Liver (tissue), 9 donors: ENCODE results near the gene HNRNPM. TPM values are rescaled to one million over a fixed set of nuclear protein-coding genes. Genes with fewer than 3 reads are reported as not detected.

Source experiments
- DNase-seq: peaks from one replicate; pipeline ENCODE4 v3.0.0-alpha.2; 2017; ENCODE audit warnings: low spot score
- H3K27ac ChIP-seq, 2 donors: one replicate each; pipeline ENCODE4 v1.7.0; 2013; ENCODE audit warnings: inconsistent platforms in 2 of 2, low read length in 2 of 2, control low read depth in 1 of 2, low read depth in 1 of 2, mild to moderate bottlenecking in 1 of 2
- H3K27me3 ChIP-seq, 4 donors: one replicate each; pipeline versions ENCODE4 v1.6.1 to v1.7.0; 2013; ENCODE audit warnings: low read length in 3 of 4, inconsistent platforms in 1 of 4, mild to moderate bottlenecking in 1 of 4, moderate library complexity in 1 of 4; ENCODE audit not compliant: control insufficient read depth in 4 of 4, insufficient read depth in 4 of 4
- H3K36me3 ChIP-seq, 4 donors: one replicate each; pipeline versions ENCODE4 v1.6.1 to v1.7.0; 2013; ENCODE audit warnings: low read length in 3 of 4, mild to moderate bottlenecking in 3 of 4, low read depth in 1 of 4, moderate library complexity in 1 of 4; ENCODE audit not compliant: control insufficient read depth in 4 of 4, insufficient read depth in 3 of 4
- H3K4me1 ChIP-seq, 4 donors: one replicate each; pipeline versions ENCODE4 v1.6.1 to v1.7.0; 2013; ENCODE audit warnings: low read length in 3 of 4, mild to moderate bottlenecking in 3 of 4, moderate library complexity in 1 of 4; ENCODE audit not compliant: control insufficient read depth in 4 of 4, insufficient read depth in 4 of 4
- H3K4me3 ChIP-seq, 3 donors: one replicate each; pipeline versions ENCODE4 v1.6.1 to v1.7.0; 2013; ENCODE audit warnings: low read length in 3 of 3, control low read depth in 1 of 3, low read depth in 1 of 3, mild to moderate bottlenecking in 1 of 3
- H3K9ac ChIP-seq, 2 donors: one replicate each; pipeline ENCODE4 v1.7.0; 2013; ENCODE audit warnings: low read length in 2 of 2, mild to moderate bottlenecking in 2 of 2, moderate library complexity in 2 of 2, control low read depth in 1 of 2, low read depth in 1 of 2
- H3K9me3 ChIP-seq, 4 donors: one replicate each; pipeline versions ENCODE4 v1.6.1 to v1.7.0; 2013; ENCODE audit warnings: low read length in 3 of 4; ENCODE audit not compliant: control insufficient read depth in 4 of 4
- CTCF ChIP-seq: fragments of 150-350 bp; IDR thresholded peaks from 2 replicates; pipeline ENCODE4 v1.5.1; 2017; ENCODE audit warnings: improper control_type of control experiment, low read depth, low read length; ENCODE audit not compliant: missing input control
- EGR1 ChIP-seq, 2 donors: IDR thresholded peaks; 2 replicates each; pipeline ENCODE4 v1.6.1; 2016 to 2018; ENCODE audit warnings: antibody characterized with exemption in 2 of 2, low read depth in 2 of 2
- FOXA1 ChIP-seq: IDR thresholded peaks from 2 replicates; pipeline ENCODE4 v1.6.1; 2016; ENCODE audit warnings: antibody characterized with exemption
- FOXA2 ChIP-seq: IDR thresholded peaks from 2 replicates; pipeline ENCODE4 v1.6.1; 2016; ENCODE audit warnings: antibody characterized with exemption
- GABPA ChIP-seq, 2 donors: IDR thresholded peaks in 1 of 2; conservative IDR thresholded peaks in 1 of 2; 2 replicates each; pipeline ENCODE4 v1.6.1; 2016; ENCODE audit warnings: antibody characterized with exemption in 2 of 2, mild to moderate bottlenecking in 1 of 2, moderate library complexity in 1 of 2
- HNF4A ChIP-seq, 2 donors: conservative IDR thresholded peaks; 2 replicates each; pipeline ENCODE4 v1.6.1; 2016; ENCODE audit warnings: antibody characterized with exemption in 2 of 2, mild to moderate bottlenecking in 2 of 2
- HNF4G ChIP-seq: IDR thresholded peaks from 2 replicates; pipeline ENCODE4 v1.6.1; 2016; ENCODE audit warnings: antibody characterized with exemption
- MAX ChIP-seq: IDR thresholded peaks from 2 replicates; pipeline ENCODE4 v1.6.1; 2016; ENCODE audit warnings: antibody characterized with exemption
- NR2F2 ChIP-seq: IDR thresholded peaks from 2 replicates; pipeline ENCODE4 v1.6.1; 2016; ENCODE audit warnings: antibody characterized with exemption
- REST ChIP-seq: IDR thresholded peaks from 2 replicates; pipeline ENCODE4 v1.6.1; 2016; ENCODE audit warnings: antibody characterized with exemption, mild to moderate bottlenecking
- RXRA ChIP-seq, 2 donors: IDR thresholded peaks; 2 replicates each; pipeline ENCODE4 v1.6.1; 2017 to 2018; ENCODE audit warnings: antibody characterized with exemption in 2 of 2, mild to moderate bottlenecking in 1 of 2
- SP1 ChIP-seq: IDR thresholded peaks from 2 replicates; pipeline ENCODE4 v1.6.1; 2018; ENCODE audit warnings: antibody characterized with exemption, mild to moderate bottlenecking
- TAF1 ChIP-seq: conservative IDR thresholded peaks from 2 replicates; pipeline ENCODE4 v1.6.1; 2016; ENCODE audit warnings: antibody characterized with exemption, mild to moderate bottlenecking
- WGBS: extraction: QIAGEN DNeasy Blood & Tissue Kit; methylation state at CpG from one replicate; pipeline ENCODE4 v1.1.7; 2013; 5-methylcytosine and 5-hydroxymethylcytosine counted together
- polyA plus RNA-seq, 2 donors: library from polyadenylated mRNA; stranded (reverse) in 1 of 2; unstranded in 1 of 2; fragments of 200-250 nt in 1 of 2; fragments of >200 nt in 1 of 2; fragmentation: Nextera tagmentation in 1 of 2; extraction: Ambion mirVana in 1 of 2; gene quantifications; one replicate each; pipeline versions ENCODE4 v1.2.1 to v1.2.3, GENCODE V29; 2013 to 2015
- total RNA-seq, 2 donors: library from RNA; depleted of rRNA; stranded (reverse); fragments of >200 nt; gene quantifications; one replicate each; pipeline ENCODE4 v1.2.3, GENCODE V29; 2014
- TF ChIP-seq, protein P1 (sequence below): IDR thresholded peaks from 2 replicates; pipeline ENCODE4 v1.6.1; 2016; ENCODE audit warnings: antibody characterized with exemption
- donor health status: healthy.
- donor health status: healthy.
- donor health status: healthy.
- donor health status: healthy.
- donor health status: healthy.

HNRNPM gene
- total and polyA plus RNA-seq, 4 donors, result 39.4 to 86.9 (median 70.7) TPM

DNA sequence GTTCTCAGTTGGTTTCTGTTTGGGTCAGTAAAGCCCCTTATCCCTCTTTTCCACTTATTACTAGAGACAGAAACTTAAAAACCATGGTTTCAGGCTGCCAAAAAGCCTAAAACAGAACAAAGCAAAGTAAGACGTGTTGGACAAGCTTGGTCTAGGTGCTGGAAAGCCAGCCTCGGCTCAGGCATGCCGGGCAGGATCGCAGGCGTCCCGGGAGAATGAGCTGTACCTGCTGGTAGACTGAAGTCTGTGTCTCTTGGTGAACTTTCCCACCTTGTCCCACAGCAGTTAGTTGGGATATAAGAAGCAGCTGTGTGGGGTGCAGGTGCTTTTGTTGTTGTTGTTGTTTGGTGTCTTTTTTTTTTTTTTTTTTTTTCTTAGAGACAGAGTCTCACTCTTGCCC is 36.8 kb downstream of the HNRNPM start:
- Histone ChIP-seq H3K27ac (no peak overlapping the region), H3K27me3 (no peaks in the 10 kb centered on the region), H3K9me3 (no peaks in the 10 kb centered on the region), H3K4me1 (no peaks in the 10 kb centered on the region), H3K4me3 (no peak overlapping the region), H3K9ac (no peak overlapping the region), H3K36me3 (peaks cover 20 to 78% (median 52%) of the 10 kb centered on the region in 4 donors)
- TF ChIP-seq CTCF, result no peak
- TF ChIP-seq HNF4G, result no peak
- TF ChIP-seq REST, result no peak
- no peak for TF ChIP-seq MAX
- TF ChIP-seq HNF4A (conservative IDR thresholded peaks at IDR 0.05), result no peak
- no peak for TF ChIP-seq SP1
- TF ChIP-seq FOXA1, result no peak
- TF ChIP-seq TAF1, result no peak
- no peak for TF ChIP-seq RXRA (IDR thresholded peaks at IDR 0.05)
- no peak for TF ChIP-seq EGR1 (IDR thresholded peaks at IDR 0.05; ENCODE audit: low read depth in 2 of 2)
- no peak for DNase-seq
- WGBS, result 91% methylated on average over 6 of the region's 6 CpGs

DNA sequence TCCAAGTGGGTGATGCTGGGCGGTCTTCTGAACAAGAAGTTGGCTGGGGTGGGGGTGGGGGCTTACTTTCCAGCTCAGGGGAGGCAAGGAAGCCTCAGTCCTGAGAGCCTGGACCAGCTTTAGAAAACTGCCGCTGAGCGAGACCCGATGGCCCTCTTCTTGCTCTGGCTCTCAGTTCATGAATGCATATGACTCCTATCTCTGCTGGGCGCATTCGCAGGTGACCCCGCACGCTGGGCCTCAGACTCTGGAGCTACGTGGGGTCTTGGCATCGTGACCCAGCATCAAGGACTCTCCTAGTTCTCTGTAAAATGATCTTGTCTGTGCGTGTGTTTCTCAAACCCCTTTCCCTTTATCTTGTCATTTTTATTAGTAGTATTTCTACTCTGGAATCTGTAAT is 37.9 kb downstream of the HNRNPM start:
- Histone ChIP-seq H3K4me1 (no peaks in the 10 kb centered on the region), H3K27ac (no peak overlapping the region), H3K4me3 (no peak overlapping the region), H3K36me3 (peaks cover 21 to 80% (median 54%) of the 10 kb centered on the region in 4 donors), H3K9me3 (no peaks in the 10 kb centered on the region), H3K27me3 (no peaks in the 10 kb centered on the region), H3K9ac (no peak overlapping the region)
- 94% methylated on average over 11 of the region's 11 CpGs for WGBS
- no peak for DNase-seq
- TF ChIP-seq NR2F2, result no peak
- no peak for TF ChIP-seq MAX
- TF ChIP-seq CTCF, result no peak
- no peak for TF ChIP-seq SP1
- TF ChIP-seq FOXA1, result no peak
- TF ChIP-seq EGR1 (IDR thresholded peaks at IDR 0.05; ENCODE audit: low read depth in 2 of 2), result no peak
- no peak for TF ChIP-seq GABPA (IDR thresholded peaks at IDR 0.05 in 1 of 2, conservative IDR thresholded peaks at IDR 0.05 in 1 of 2)
- TF ChIP-seq, protein P1, sequence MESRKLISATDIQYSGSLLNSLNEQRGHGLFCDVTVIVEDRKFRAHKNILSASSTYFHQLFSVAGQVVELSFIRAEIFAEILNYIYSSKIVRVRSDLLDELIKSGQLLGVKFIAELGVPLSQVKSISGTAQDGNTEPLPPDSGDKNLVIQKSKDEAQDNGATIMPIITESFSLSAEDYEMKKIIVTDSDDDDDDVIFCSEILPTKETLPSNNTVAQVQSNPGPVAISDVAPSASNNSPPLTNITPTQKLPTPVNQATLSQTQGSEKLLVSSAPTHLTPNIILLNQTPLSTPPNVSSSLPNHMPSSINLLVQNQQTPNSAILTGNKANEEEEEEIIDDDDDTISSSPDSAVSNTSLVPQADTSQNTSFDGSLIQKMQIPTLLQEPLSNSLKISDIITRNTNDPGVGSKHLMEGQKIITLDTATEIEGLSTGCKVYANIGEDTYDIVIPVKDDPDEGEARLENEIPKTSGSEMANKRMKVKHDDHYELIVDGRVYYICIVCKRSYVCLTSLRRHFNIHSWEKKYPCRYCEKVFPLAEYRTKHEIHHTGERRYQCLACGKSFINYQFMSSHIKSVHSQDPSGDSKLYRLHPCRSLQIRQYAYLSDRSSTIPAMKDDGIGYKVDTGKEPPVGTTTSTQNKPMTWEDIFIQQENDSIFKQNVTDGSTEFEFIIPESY, result no peak
- TF ChIP-seq FOXA2, result no peak
- no peak for TF ChIP-seq TAF1
